CD4-positive, alpha-beta T cell treated with Interleukin-2 at 100 ng/mL for 4 hours (primary cell): ENCODE results near the gene ZNF138.
"Not testable (repeated sequence)": the region's sequence is repeated elsewhere in the genome, so short reads cannot be mapped to it uniquely, and the experiment has no call there.

Experiments used
- DNase-seq: peaks from one replicate; pipeline ENCODE4 v3.0.0-alpha.2; 2020; ENCODE audit warnings: low spot score

ZNF138 gene

DNA sequence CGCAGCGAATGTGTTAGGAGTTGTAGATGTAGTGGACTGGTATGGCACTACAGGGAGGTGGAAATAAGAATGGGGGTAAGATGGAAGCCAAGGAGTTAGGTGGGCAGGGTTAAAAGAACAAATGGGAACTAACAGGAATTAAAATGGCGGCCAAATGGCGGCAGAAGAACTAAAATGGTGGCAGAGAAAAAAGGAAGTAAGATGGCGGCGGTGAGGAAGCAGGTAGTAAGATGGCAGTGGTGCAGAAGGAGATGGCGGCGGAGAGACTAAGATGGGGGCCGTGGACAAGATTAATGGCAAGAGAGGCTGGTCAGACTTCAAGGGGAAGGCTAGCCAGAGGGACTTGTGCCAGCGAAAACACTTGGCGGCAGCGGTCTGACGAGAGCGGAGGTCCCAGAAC lies 44.5 kb downstream of the ZNF138 start:
- no peak for DNase-seq

- DNase-seq, result no peak
Observed at GRCh38 chr7:64839910-64840309, 45.7 kb downstream of the ZNF138 start.

DNA sequence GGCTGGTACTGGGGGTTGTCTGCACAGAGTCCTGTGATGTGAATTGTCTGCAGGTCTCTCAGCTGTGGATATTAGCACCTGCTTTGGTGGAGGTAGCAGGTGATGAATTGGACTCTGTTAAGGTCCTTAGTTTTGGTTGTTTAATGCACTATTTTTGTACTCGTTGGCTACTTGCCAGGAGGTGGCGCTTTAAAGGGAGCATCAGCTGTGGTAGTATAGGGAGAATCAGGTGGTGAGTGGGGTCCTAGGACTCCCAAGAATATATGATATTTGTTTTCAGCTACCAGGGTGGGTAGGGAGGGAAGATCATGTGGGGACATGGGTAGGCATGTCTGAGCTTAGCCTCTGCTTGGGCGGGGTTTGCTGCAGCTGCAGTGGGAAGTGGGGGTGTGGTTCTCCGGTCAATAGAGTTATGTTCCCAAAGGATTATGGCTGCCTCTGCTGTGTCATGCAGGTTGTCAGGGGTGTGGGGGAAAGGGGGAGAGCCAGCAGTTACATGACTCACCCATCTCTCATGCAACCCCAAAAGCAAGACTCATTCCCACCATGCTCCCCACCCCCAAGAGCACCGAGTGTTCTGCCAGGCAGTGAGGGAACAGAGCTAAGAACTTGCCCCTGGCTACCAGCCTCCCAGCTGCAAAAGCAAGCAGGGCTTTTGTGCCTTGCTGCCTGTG lies 55.2 kb downstream of the ZNF138 start:
- DNase-seq, result no peak

DNA sequence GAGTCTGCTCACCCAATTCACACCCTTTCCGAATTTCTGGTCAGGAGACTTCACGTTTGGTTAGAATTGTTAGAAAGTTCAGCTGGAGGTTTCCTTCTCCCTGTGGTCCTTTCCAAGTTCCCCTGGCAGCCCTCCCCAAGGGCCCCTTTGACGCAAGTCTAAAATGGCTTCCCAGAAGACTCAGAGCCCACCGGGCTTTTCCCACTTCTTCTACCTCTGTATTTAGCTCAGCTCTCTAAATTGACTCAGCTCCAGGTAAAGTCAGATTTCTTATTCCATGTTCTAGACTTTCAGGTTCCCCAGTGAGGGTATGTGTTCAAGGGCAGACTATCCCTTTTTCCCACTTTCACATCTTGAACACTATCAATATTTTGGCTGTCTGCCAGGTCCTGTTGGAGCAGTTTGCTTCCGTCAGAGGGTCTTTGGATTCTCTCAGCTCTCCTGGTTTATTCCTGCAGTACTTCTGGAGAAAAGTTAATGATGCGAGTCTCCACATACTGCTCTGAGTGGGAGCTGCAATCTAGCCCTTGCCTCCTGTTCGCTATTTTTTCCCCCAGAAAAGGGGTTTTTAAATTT lies 55.8 kb downstream of the ZNF138 start:
- no peak for DNase-seq

- no peak for DNase-seq
Observed at GRCh38 chr7:64853679-64854078, 59.5 kb downstream of the ZNF138 start.

- DNase-seq, result no peak
Observed at GRCh38 chr7:64854969-64855368, 60.7 kb downstream of the ZNF138 start.

GRCh38 chr7:64863021-64863420 lies 68.8 kb downstream of the ZNF138 start:
- no peak for DNase-seq

DNA sequence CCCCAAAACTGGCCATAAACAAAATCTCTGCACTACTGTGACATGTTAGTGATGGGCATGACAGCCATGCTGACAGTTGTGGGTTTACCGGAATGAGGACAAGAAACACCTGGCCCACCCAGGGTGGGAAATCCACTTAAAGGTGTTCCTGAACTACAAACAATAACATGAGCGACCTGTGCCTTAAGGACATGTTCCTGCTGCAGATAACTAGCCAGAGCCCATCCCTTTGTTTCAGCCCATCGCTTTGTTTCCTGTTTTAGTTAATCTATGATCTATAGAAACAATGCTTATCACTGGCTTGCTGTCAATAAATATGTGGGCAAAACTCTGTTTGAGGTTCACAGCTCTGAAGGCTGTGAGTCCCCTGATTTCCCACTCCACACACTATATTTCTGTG lies 69.3 kb downstream of the ZNF138 start:
- not testable (repeated sequence) for DNase-seq

DNA sequence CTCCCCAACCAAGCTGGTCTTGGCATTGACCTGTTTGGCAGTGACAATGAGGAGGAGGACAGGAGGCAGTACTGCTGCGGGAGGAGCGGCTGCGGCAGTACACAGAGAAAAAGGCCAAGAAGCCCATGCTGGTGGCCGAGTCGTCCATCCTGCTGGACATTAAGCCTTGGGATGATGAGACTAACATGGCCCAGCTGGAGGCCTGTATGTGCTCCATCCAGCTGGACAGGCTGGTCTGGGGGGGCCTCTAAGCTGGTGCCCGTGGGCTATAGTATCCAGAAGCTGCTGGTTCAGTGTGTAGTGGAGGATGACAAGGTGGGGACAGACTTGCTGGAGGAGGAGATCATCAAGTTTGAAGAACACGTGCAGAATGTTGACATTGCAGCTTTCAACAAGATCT lies 69.7 kb downstream of the ZNF138 start:
- no peak for DNase-seq

DNA sequence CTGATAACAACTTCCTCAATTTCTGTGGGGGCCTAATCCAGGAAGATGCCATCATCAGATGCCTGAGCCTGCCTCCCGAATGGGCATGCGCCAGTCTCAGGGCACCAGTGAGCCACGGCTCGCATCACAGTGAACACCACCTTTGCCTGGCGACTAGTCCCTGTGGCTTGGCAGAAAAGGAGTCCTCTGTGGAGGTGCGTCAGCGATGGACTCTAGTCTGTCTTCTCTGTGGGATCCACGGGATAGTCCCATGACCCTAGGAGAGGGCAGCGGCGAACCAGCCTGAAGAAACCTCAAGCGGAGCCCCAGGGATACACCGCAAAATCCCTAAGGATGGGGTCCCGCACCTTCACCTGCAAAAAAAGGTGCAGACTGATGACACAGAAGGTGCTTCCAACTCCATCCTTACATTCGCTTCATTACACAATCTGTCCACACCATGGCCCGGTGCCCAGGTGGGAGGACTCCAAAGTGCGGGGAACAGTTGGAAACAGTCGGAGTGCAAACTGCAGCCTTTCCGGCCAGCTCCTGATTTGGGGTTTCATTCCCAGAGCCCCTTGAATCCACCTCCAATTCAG lies 73.7 kb downstream of the ZNF138 start:
- no peak for DNase-seq

DNA sequence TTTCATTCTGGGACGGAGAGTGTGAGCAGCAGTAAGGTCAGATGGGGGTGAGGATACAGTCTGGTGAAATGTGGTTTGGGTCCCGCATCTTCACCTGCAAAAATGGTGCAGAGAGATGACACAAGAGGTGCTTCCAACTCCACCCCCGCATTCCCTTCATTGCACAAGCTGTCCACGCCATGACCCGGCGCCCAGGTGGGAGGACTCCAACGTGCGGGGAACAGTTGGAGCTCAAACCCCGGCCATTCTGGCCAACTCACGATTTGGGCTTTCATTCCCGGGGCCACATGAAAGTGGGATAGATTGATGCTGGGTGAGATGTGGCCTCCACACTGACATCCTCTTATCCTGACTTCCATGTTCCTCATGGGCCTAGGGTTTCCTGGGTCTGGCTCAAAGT lies 74.3 kb downstream of the ZNF138 start:
- DNase-seq, result no peak

- no peak for DNase-seq
Observed at GRCh38 chr7:64869121-64869725, 75.0 kb downstream of the ZNF138 start.

- DNase-seq, result no peak
Observed at GRCh38 chr7:64869912-64870562, 75.8 kb downstream of the ZNF138 start.

GRCh38 chr7:64870656-64871055 lies 76.4 kb downstream of the ZNF138 start:
- no peak for DNase-seq

GRCh38 chr7:64871761-64872160 lies 77.5 kb downstream of the ZNF138 start:
- DNase-seq, result no peak

GRCh38 chr7:64872351-64873154 lies 78.3 kb downstream of the ZNF138 start:
- DNase-seq, result no peak

DNA sequence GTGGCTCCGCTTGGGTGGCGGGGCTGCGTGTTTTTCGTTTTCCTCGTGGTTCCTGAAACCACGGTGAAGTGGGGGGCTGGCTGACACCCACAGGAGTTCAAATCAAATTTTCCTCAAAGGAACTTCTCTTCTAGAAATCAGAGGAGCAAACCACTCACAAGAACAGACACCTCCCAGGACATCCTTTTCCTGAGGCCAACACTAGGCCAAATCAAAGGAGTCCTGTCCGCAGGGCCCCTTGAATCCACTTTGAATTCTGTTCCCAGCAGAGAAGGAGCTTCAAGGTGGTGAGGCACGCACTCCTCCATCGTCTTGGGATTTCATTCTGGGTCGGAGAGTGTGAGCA lies 78.9 kb downstream of the ZNF138 start:
- DNase-seq, result no peak

- no peak for DNase-seq
Observed at GRCh38 chr7:64873517-64873916, 79.3 kb downstream of the ZNF138 start.

GRCh38 chr7:64874114-64874513 lies 79.9 kb downstream of the ZNF138 start:
- DNase-seq, result no peak

GRCh38 chr7:64874562-64875250 lies 80.5 kb downstream of the ZNF138 start:
- no peak for DNase-seq

DNA sequence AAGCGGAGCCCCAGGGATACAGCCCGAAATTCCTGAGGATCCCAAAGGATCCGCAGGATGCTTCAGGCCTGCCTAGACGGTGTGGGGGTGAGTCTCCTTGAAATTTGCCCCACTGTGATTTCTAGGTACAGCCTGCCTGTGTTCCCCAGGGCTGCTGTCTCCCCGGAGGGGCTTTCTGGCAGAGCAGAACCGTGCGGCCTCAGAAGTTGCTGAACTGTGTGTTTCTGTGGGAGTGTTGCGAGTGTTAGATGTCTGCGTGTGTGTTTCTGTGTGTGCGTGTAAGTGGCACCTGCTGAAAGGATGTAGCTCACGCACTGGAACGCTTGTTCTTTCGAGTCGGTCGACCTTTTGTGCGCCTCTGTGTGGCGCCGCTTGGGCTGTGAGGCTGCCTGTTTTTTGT lies 81.0 kb downstream of the ZNF138 start:
- no peak for DNase-seq
